ENCODE measurements around the gene SYNE1. TPM values are rescaled to one million over a fixed set of nuclear protein-coding genes. Genes with fewer than 3 reads are reported as not detected.

The SYNE1 gene
- total RNA-seq, 1 experiment from 2014 or later: 3.0 TPM

DNA sequence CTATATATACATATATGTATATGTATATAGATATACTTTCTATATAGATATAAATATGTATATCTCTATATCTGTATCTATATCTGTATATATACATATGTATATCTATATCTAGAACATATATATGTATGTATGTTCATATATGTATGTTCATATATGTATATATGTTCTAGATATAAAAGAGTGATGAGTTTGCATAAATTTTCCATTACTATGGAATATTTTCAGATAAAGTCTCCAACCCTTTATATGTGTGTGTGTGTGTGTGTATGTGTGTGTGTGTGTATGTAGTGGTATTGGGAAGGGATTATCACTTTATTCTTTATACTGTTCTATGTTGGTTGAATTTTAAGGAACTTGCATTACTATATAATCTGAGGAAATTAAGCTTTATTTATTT lies 33.3 kb downstream of the SYNE1 start:
- no peak overlapping the region for H3K18ac ChIP-seq (ENCODE audit: insufficient read length, low read depth, low read length)
- Mint-ChIP-seq H3K27me3 (ENCODE audit: low read depth) (no peaks in the 10 kb centered on the region; the same call in 1 of the 2 replicates), H3K9me3 (no peaks in the 10 kb centered on the region; a peak in 1 of 5 replicates), H3K4me1 (peaks cover 4 to 6% of the 10 kb centered on the region in 2 experiments), H3K27ac (no peak overlapping the region), H3K4me3 (no peak overlapping the region), H3K36me3 (ENCODE audit: insufficient read depth in 1 of 3, low read depth in 3 of 3) (no peaks in the 10 kb centered on the region)
- H3K4ac ChIP-seq (ENCODE audit: low read depth, low read length): no peak overlapping the region
- H3K9me3 ChIP-seq (ENCODE audit: control insufficient read depth, low read depth, low read length): no peaks in the 10 kb centered on the region
- H3K14ac ChIP-seq (ENCODE audit: insufficient read depth, low read length): no peak overlapping the region
- no peaks in the 10 kb centered on the region for H3K27me3 ChIP-seq (ENCODE audit: insufficient read depth, low read length)
- H3K9ac ChIP-seq (ENCODE audit: extremely low read depth, insufficient read length, low read length): no peak overlapping the region
- H3K23me2 ChIP-seq (ENCODE audit: insufficient read length, low read depth, low read length, poor library complexity, severe bottlenecking): no peaks in the 10 kb centered on the region
- H2BK12ac ChIP-seq (ENCODE audit: insufficient read length, low read depth, low read length): no peak overlapping the region
- no peak overlapping the region for H2AK5ac ChIP-seq (ENCODE audit: insufficient read length, low read length)
- H3K27ac ChIP-seq (ENCODE audit: insufficient read length, low read depth, low read length): no peak overlapping the region
- H3K79me2 ChIP-seq (ENCODE audit: insufficient read depth, low read length): no peaks in the 10 kb centered on the region
- H2AFZ ChIP-seq (ENCODE audit: low read length): no peak overlapping the region
- no peaks in the 10 kb centered on the region for H4K20me1 ChIP-seq (ENCODE audit: control insufficient read depth, insufficient read depth, insufficient read length)
- H2BK20ac ChIP-seq (ENCODE audit: low read depth, low read length, poor library complexity, severe bottlenecking): no peak overlapping the region
- H3K23ac ChIP-seq (ENCODE audit: insufficient read length, low read depth, low read length): no peak overlapping the region
- H2BK5ac ChIP-seq (ENCODE audit: insufficient read length, low read length): no peak overlapping the region
- no peak overlapping the region for H3T11ph ChIP-seq (ENCODE audit: low read length)
- no peaks in the 10 kb centered on the region for H3K79me1 ChIP-seq (ENCODE audit: insufficient read depth, low read depth, low read length, poor library complexity, severe bottlenecking)
- H4K91ac ChIP-seq (ENCODE audit: insufficient read length, low read depth, low read length): no peak overlapping the region
- H2BK120ac ChIP-seq (ENCODE audit: low read depth, low read length, poor library complexity, severe bottlenecking): no peak overlapping the region
- no peak overlapping the region for H3K4me2 ChIP-seq (ENCODE audit: insufficient read depth, insufficient read length, low read length)
- TF ChIP-seq, protein P1, sequence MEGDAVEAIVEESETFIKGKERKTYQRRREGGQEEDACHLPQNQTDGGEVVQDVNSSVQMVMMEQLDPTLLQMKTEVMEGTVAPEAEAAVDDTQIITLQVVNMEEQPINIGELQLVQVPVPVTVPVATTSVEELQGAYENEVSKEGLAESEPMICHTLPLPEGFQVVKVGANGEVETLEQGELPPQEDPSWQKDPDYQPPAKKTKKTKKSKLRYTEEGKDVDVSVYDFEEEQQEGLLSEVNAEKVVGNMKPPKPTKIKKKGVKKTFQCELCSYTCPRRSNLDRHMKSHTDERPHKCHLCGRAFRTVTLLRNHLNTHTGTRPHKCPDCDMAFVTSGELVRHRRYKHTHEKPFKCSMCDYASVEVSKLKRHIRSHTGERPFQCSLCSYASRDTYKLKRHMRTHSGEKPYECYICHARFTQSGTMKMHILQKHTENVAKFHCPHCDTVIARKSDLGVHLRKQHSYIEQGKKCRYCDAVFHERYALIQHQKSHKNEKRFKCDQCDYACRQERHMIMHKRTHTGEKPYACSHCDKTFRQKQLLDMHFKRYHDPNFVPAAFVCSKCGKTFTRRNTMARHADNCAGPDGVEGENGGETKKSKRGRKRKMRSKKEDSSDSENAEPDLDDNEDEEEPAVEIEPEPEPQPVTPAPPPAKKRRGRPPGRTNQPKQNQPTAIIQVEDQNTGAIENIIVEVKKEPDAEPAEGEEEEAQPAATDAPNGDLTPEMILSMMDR (conservative IDR thresholded peaks at IDR 0.05): no peak
- no peak overlapping the region for H2BK15ac ChIP-seq (ENCODE audit: low read depth, low read length)
- DNase-seq: no peak
- H4K5ac ChIP-seq (ENCODE audit: insufficient read length, low read depth, low read length): no peak overlapping the region
- no peaks in the 10 kb centered on the region for H3K4me1 ChIP-seq (ENCODE audit: insufficient read depth, low read length)
- no peak overlapping the region for H3K56ac ChIP-seq (ENCODE audit: insufficient read length, low read depth, low read length)
- no peak overlapping the region for H4K8ac ChIP-seq (replicated peaks; ENCODE audit: insufficient read length, low read depth, low read length)
